ENCODE data around the gene ENPEP. TPM values are rescaled to one million over a fixed set of nuclear protein-coding genes. Genes with fewer than 3 reads are reported as not detected.

The ENPEP gene
- total and polyA plus RNA-seq, 2 of the 13 experiments (the other 11 are each of a cell fraction or from before 2014, with no cell fraction given), result not detected

DNA sequence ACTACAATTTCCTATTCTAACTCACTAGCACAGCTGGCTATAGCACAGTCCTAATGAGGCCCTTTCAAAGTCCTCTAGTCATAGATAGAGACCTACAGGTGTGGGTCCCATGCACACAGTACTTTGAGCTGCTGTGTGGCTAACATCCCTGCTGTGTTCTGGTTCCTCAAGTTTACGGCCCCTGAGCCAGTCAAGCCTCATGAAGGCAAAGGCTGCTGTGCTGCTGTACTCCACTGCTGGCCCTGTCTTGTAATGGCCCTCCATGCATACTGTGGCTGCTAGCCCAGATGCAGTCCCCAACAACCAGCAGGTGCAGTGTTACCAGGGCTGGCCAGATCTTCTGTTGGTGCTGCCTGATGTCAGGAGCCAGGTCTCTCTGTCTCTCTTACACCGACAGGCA, 23.4 kb upstream of the ENPEP start (continued):
- TF ChIP-seq, protein P1, sequence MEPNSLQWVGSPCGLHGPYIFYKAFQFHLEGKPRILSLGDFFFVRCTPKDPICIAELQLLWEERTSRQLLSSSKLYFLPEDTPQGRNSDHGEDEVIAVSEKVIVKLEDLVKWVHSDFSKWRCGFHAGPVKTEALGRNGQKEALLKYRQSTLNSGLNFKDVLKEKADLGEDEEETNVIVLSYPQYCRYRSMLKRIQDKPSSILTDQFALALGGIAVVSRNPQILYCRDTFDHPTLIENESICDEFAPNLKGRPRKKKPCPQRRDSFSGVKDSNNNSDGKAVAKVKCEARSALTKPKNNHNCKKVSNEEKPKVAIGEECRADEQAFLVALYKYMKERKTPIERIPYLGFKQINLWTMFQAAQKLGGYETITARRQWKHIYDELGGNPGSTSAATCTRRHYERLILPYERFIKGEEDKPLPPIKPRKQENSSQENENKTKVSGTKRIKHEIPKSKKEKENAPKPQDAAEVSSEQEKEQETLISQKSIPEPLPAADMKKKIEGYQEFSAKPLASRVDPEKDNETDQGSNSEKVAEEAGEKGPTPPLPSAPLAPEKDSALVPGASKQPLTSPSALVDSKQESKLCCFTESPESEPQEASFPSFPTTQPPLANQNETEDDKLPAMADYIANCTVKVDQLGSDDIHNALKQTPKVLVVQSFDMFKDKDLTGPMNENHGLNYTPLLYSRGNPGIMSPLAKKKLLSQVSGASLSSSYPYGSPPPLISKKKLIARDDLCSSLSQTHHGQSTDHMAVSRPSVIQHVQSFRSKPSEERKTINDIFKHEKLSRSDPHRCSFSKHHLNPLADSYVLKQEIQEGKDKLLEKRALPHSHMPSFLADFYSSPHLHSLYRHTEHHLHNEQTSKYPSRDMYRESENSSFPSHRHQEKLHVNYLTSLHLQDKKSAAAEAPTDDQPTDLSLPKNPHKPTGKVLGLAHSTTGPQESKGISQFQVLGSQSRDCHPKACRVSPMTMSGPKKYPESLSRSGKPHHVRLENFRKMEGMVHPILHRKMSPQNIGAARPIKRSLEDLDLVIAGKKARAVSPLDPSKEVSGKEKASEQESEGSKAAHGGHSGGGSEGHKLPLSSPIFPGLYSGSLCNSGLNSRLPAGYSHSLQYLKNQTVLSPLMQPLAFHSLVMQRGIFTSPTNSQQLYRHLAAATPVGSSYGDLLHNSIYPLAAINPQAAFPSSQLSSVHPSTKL (CRISPR knock-in tag; IDR thresholded peaks at IDR 0.05), result no peak
- no peak for TF ChIP-seq CC2D1A (CRISPR knock-in tag; IDR thresholded peaks at IDR 0.05)
- TF ChIP-seq, protein P2, sequence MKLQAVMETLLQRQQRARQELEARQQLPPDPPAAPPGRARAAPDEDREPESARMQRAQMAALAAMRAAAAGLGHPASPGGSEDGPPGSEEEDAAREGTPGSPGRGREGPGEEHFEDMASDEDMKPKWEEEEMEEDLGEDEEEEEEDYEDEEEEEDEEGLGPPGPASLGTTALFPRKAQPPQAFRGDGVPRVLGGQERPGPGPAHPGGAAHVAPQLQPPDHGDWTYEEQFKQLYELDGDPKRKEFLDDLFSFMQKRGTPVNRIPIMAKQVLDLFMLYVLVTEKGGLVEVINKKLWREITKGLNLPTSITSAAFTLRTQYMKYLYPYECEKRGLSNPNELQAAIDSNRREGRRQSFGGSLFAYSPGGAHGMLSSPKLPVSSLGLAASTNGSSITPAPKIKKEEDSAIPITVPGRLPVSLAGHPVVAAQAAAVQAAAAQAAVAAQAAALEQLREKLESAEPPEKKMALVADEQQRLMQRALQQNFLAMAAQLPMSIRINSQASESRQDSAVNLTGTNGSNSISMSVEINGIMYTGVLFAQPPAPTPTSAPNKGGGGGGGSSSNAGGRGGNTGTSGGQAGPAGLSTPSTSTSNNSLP (IDR thresholded peaks at IDR 0.05; ENCODE audit: low read depth, low read length), result no peak
- TF ChIP-seq ZNF577 (CRISPR knock-in tag; IDR thresholded peaks at IDR 0.05; ENCODE audit: borderline replicate concordance, low read depth), result no peak

DNA sequence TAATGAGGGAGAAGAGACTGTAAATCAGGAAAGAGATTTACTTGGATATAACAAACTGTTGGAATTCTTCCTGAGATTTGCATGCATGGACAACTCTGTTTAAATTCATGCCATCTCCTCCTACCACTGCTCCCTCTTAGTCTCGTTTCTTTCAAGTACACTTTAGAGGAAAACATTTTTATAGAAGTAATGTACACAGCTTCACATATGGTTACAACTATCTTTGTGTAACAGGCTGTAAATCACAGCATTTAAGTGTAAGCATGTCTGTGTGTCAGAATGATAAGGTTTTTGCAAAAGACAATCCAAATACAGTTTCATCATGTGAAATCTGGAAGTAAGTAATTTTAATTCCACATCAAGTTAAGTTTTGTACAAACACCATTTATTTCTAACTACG, 21.5 kb upstream of the ENPEP start:
- Histone ChIP-seq H3K36me3 (replicated peaks in 1 of 2; ENCODE audit: control insufficient read depth in 1 of 2, insufficient read depth in 2 of 2, low read length in 2 of 2) (no peaks in the 10 kb centered on the region), H3K27ac (ENCODE audit: extremely low read length, insufficient read depth, low read length) (no peak overlapping the region), H3K79me2 (ENCODE audit: insufficient read depth, low read length) (no peaks in the 10 kb centered on the region), H4K20me1 (ENCODE audit: insufficient read depth, low read length) (no peaks in the 10 kb centered on the region), H3K9me3 (ENCODE audit: low read length) (no peaks in the 10 kb centered on the region), H3K27me3 (ENCODE audit: control insufficient read depth in 1 of 2, insufficient read depth in 2 of 2, low read length in 2 of 2) (no peaks in the 10 kb centered on the region), H2AFZ (ENCODE audit: low read length) (no peak overlapping the region), H3K4me3 (replicated peaks in 1 of 3; ENCODE audit: insufficient read depth in 1 of 3, low read depth in 2 of 3, low read length in 3 of 3) (no peak overlapping the region), H3K4me2 (ENCODE audit: low read depth, low read length) (no peak overlapping the region), H3K9ac (ENCODE audit: insufficient read depth, low read depth, low read length) (no peak overlapping the region), H3K4me1 (ENCODE audit: insufficient read depth, low read length) (no peaks in the 10 kb centered on the region)
- intact Hi-C loops (cut with micrococcal nuclease; ENCODE audit: unreplicated experiment) (no loop called here), in situ Hi-C loops (cut with HindIII; ENCODE audit: extremely low pct_ligation_motif_present, low pct_unique_long_range_greater_than_20kb) (no loop called here)
- WGBS (ENCODE audit: low lambda C conversion rate), result 5% methylated on average over 2 of the region's 2 CpGs
- no peak for FAIRE-seq
- no peak for DNase-seq (ENCODE audit: low spot score)
- POLR2A ChIA-PET, result no interaction called here
- no peak for ATAC-seq
- TF ChIP-seq ELF4 (CRISPR knock-in tag; IDR thresholded peaks at IDR 0.05; ENCODE audit: borderline replicate concordance) (no peak), ZNF350 (CRISPR knock-in tag; IDR thresholded peaks at IDR 0.05; ENCODE audit: borderline replicate concordance, low read depth) (no peak), FLYWCH1 (CRISPR knock-in tag; IDR thresholded peaks at IDR 0.05) (no peak), ZSCAN29 (CRISPR knock-in tag; conservative IDR thresholded peaks at IDR 0.05) (no peak)
- TF ChIP-seq, protein P3, sequence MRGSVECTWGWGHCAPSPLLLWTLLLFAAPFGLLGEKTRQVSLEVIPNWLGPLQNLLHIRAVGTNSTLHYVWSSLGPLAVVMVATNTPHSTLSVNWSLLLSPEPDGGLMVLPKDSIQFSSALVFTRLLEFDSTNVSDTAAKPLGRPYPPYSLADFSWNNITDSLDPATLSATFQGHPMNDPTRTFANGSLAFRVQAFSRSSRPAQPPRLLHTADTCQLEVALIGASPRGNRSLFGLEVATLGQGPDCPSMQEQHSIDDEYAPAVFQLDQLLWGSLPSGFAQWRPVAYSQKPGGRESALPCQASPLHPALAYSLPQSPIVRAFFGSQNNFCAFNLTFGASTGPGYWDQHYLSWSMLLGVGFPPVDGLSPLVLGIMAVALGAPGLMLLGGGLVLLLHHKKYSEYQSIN (CRISPR knock-in tag; IDR thresholded peaks at IDR 0.05; ENCODE audit: borderline replicate concordance), result no peak
- TF ChIP-seq, protein P4, sequence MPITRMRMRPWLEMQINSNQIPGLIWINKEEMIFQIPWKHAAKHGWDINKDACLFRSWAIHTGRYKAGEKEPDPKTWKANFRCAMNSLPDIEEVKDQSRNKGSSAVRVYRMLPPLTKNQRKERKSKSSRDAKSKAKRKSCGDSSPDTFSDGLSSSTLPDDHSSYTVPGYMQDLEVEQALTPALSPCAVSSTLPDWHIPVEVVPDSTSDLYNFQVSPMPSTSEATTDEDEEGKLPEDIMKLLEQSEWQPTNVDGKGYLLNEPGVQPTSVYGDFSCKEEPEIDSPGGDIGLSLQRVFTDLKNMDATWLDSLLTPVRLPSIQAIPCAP (CRISPR knock-in tag; IDR thresholded peaks at IDR 0.05; ENCODE audit: low read depth), result no peak
- no TSS peak for BruUV-seq (replicated peaks)
- CTCF ChIA-PET (ENCODE audit: low intra/inter-chr PET ratio, low total read pairs), result no interaction called here

Measured in HepG2 (cell line).